Subcutaneous adipose tissue (tissue), 4 donors: Measurements from ENCODE around the gene YWHAG. TPM values are rescaled to one million over a fixed set of nuclear protein-coding genes. Genes with fewer than 3 reads are reported as not detected.

ENCODE experiments used
- CTCF ChIP-seq: fragments of 450-650 bp; IDR thresholded peaks from one replicate; pipeline ENCODE4 v1.5.1; 2016; ENCODE audit warnings: low read depth, mild to moderate bottlenecking, control low read depth, antibody characterized with exemption, moderate library complexity
- total RNA-seq, 4 donors: library from RNA; depleted of rRNA; stranded (reverse); fragments of >200 nt; gene quantifications; one replicate each; pipeline ENCODE4 v1.1.0, GENCODE V29; 2016

The YWHAG gene
- total RNA-seq, 4 donors from 2014 or later = 102 to 215 (median 162) TPM

GRCh38 chr7:76286842-76287403, 71.9 kb downstream of the YWHAG start:
- TF ChIP-seq CTCF = no peak

GRCh38 chr7:76285604-76286374, 73.0 kb downstream of the YWHAG start:
- no peak for TF ChIP-seq CTCF

- no peak for TF ChIP-seq CTCF
These were observed 75.3 kb downstream of the YWHAG start for GRCh38 chr7:76283254-76284159.

- TF ChIP-seq CTCF = no peak
These were observed 76.2 kb downstream of the YWHAG start for GRCh38 chr7:76282344-76283253.

- no peak for TF ChIP-seq CTCF
These were observed 77.0 kb downstream of the YWHAG start for GRCh38 chr7:76281706-76282343.

- TF ChIP-seq CTCF = no peak
These were observed 77.6 kb downstream of the YWHAG start for GRCh38 chr7:76281006-76281705.
